Measurements from ENCODE around the gene ING3. TPM values are rescaled to one million over a fixed set of nuclear protein-coding genes. Genes with fewer than 3 reads are reported as not detected.

The ING3 gene, protein sequence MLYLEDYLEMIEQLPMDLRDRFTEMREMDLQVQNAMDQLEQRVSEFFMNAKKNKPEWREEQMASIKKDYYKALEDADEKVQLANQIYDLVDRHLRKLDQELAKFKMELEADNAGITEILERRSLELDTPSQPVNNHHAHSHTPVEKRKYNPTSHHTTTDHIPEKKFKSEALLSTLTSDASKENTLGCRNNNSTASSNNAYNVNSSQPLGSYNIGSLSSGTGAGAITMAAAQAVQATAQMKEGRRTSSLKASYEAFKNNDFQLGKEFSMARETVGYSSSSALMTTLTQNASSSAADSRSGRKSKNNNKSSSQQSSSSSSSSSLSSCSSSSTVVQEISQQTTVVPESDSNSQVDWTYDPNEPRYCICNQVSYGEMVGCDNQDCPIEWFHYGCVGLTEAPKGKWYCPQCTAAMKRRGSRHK
- polyA plus RNA-seq (2012; rRNA removed) = 8.3 and 12.5 TPM in 2 replicates
- polyA plus RNA-seq (2012; cell fraction: cytosol; rRNA removed) = 11.8 and 15.3 TPM in 2 replicates
- 7.1 and 19.0 TPM in 2 replicates for polyA plus RNA-seq (2012; cell fraction: nucleus; rRNA removed)

DNA sequence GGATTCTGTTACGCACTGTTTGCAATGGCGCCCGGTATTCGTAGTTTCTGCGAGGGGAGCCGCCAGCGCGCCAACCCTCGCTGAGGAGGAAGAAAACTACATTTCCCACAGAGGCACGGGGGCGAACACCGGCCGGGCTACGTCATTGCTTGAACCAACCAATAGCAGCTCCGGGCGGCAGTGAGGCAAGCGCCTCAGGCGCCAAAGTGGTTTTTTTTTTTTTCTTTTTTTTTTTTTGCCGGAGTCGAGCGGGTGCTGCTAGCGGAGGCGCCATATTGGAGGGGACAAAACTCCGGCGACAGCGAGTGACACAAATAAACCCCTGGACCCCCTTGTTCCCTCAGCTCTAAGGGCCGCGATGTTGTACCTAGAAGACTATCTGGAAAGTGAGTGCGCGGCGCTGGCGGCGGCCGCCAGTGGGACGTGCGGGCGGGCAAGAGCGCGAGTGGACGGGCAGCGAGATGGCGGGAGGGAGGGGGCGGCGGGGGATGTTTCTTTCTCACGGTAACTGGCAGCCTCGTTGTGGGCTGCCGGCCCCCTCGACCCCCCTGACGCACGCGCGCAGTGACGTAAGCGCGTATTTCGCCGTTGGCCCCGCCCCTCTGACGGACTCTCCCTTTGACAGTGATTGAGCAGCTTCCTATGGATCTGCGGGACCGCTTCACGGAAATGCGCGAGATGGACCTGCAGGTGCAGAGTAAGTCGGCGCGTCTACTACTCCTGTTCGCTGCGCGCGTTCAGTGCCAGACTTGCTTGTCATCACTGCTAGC lies at the start of gene ING3:
TSS of gene ING3 (plus strand) at position 239 of the 770 bp plus-strand sequence. CDS start at position 359, 120 bp downstream.
- POLR2A ChIA-PET = interaction anchor here (0.6 to 1.5 kb wide), 17 partner anchors 8 to 1730 kb away, joined by 3 to 11 read pairs (median 3); partner anchors contain the start of genes CPED1, FAM3C and TSPAN12
- Histone ChIP-seq H2AFZ (ENCODE audit: low read depth) (peak within 1 kb of the TSS; percentile 99), H3K27ac (ENCODE audit: low read depth in 2 of 2, low read length in 1 of 2) (peak within 1 kb of the TSS; percentile 96 to 100), H4K20me1 (ENCODE audit: insufficient read depth) (no peaks in the 10 kb centered on the region), H3K4me2 (peak within 1 kb of the TSS; percentile 86), H3K4me1 (ENCODE audit: control insufficient read depth in 1 of 2, insufficient read depth in 2 of 2, low read depth in 1 of 2, low read length in 1 of 2) (peaks cover 5 to 20% of the 10 kb centered on the region in 2 experiments; a peak in 2 of 4 replicates), H3K79me2 (ENCODE audit: insufficient read depth) (peaks cover 29% of the 10 kb centered on the region), H3F3A (replicated peaks; ENCODE audit: insufficient read depth) (no peaks in the 10 kb centered on the region), H3K9me3 (no peaks in the 10 kb centered on the region), H3K36me3 (replicated peaks in 1 of 2; ENCODE audit: control insufficient read depth in 1 of 2, insufficient read depth in 2 of 2, low read length in 1 of 2) (peaks cover 23 to 27% of the 10 kb centered on the region in 2 experiments), H3K27me3 (ENCODE audit: insufficient read depth) (peaks cover 3% of the 10 kb centered on the region; the same call in 1 of the 2 replicates), H3K4me3 (ENCODE audit: low read depth in 2 of 2, low read length in 1 of 2) (peak within 1 kb of the TSS; percentile 92 to 98), H3K9ac (peak within 1 kb of the TSS; percentile 95), H3K9me2 (no peaks in the 10 kb centered on the region)
- DNase-seq = peak; percentile 96
- CTCF ChIA-PET = interaction anchor here (0.8 to 2.4 kb wide), 9 partner anchors 10 to 159 kb away, joined by 3 to 9 read pairs (median 4); partner anchors contain the start of gene CPED1
- 1% methylated on average over 65 of the region's 71 CpGs for whole genome bisulfite sequencing (ENCODE audit: low lambda C conversion rate)
- TF ChIP-seq, protein P1, sequence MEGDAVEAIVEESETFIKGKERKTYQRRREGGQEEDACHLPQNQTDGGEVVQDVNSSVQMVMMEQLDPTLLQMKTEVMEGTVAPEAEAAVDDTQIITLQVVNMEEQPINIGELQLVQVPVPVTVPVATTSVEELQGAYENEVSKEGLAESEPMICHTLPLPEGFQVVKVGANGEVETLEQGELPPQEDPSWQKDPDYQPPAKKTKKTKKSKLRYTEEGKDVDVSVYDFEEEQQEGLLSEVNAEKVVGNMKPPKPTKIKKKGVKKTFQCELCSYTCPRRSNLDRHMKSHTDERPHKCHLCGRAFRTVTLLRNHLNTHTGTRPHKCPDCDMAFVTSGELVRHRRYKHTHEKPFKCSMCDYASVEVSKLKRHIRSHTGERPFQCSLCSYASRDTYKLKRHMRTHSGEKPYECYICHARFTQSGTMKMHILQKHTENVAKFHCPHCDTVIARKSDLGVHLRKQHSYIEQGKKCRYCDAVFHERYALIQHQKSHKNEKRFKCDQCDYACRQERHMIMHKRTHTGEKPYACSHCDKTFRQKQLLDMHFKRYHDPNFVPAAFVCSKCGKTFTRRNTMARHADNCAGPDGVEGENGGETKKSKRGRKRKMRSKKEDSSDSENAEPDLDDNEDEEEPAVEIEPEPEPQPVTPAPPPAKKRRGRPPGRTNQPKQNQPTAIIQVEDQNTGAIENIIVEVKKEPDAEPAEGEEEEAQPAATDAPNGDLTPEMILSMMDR (IDR thresholded peaks at IDR 0.05) = no peak
- TF ChIP-seq, protein P2, sequence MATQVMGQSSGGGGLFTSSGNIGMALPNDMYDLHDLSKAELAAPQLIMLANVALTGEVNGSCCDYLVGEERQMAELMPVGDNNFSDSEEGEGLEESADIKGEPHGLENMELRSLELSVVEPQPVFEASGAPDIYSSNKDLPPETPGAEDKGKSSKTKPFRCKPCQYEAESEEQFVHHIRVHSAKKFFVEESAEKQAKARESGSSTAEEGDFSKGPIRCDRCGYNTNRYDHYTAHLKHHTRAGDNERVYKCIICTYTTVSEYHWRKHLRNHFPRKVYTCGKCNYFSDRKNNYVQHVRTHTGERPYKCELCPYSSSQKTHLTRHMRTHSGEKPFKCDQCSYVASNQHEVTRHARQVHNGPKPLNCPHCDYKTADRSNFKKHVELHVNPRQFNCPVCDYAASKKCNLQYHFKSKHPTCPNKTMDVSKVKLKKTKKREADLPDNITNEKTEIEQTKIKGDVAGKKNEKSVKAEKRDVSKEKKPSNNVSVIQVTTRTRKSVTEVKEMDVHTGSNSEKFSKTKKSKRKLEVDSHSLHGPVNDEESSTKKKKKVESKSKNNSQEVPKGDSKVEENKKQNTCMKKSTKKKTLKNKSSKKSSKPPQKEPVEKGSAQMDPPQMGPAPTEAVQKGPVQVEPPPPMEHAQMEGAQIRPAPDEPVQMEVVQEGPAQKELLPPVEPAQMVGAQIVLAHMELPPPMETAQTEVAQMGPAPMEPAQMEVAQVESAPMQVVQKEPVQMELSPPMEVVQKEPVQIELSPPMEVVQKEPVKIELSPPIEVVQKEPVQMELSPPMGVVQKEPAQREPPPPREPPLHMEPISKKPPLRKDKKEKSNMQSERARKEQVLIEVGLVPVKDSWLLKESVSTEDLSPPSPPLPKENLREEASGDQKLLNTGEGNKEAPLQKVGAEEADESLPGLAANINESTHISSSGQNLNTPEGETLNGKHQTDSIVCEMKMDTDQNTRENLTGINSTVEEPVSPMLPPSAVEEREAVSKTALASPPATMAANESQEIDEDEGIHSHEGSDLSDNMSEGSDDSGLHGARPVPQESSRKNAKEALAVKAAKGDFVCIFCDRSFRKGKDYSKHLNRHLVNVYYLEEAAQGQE (IDR thresholded peaks at IDR 0.05; ENCODE audit: low read depth, low read length) = peak; percentile 17; the same call in 1 of the 2 replicates
- TF ChIP-seq SIN3A (IDR thresholded peaks at IDR 0.05; ENCODE audit: borderline replicate concordance, low read depth, low read length) (peak; percentile 47), YY1 (IDR thresholded peaks at IDR 0.05; ENCODE audit: low read depth) (peak; percentile 93), NRF1 (IDR thresholded peaks at IDR 0.05; ENCODE audit: low read depth, low read length) (peak; percentile 55), RFX5 (IDR thresholded peaks at IDR 0.05; ENCODE audit: low read length) (peak; percentile 82), MEF2A (IDR thresholded peaks at IDR 0.05; ENCODE audit: borderline replicate concordance, low read depth) (0 out of 2 replicates have a peak, but pooled peaks have one; percentile 13), GABPA (IDR thresholded peaks at IDR 0.05; ENCODE audit: low read depth) (no peak), ELF1 (IDR thresholded peaks at IDR 0.05) (peak; percentile 70), TEAD4 (IDR thresholded peaks at IDR 0.05; ENCODE audit: borderline replicate concordance, insufficient read depth) (no peak), TCF12 (IDR thresholded peaks at IDR 0.05) (no peak; the same call in 1 of the 2 replicates), GATA2 (CRISPR knock-in tag; IDR thresholded peaks at IDR 0.05) (no peak), CHD2 (IDR thresholded peaks at IDR 0.05; ENCODE audit: low read length, partially characterized antibody) (peak; percentile 96), FOXM1 (IDR thresholded peaks at IDR 0.05; ENCODE audit: low read depth) (peak; percentile 79), TAF1 (IDR thresholded peaks at IDR 0.05; ENCODE audit: borderline replicate concordance, low read depth, low read length) (peak; percentile 74), MXI1 (IDR thresholded peaks at IDR 0.05; ENCODE audit: low read depth, low read length) (peak; percentile 95), FOSL2 (IDR thresholded peaks at IDR 0.05; ENCODE audit: borderline replicate concordance, low read depth) (no peak), RXRA (IDR thresholded peaks at IDR 0.05; ENCODE audit: borderline replicate concordance, low read depth) (no peak)
- TF ChIP-seq, protein P3, sequence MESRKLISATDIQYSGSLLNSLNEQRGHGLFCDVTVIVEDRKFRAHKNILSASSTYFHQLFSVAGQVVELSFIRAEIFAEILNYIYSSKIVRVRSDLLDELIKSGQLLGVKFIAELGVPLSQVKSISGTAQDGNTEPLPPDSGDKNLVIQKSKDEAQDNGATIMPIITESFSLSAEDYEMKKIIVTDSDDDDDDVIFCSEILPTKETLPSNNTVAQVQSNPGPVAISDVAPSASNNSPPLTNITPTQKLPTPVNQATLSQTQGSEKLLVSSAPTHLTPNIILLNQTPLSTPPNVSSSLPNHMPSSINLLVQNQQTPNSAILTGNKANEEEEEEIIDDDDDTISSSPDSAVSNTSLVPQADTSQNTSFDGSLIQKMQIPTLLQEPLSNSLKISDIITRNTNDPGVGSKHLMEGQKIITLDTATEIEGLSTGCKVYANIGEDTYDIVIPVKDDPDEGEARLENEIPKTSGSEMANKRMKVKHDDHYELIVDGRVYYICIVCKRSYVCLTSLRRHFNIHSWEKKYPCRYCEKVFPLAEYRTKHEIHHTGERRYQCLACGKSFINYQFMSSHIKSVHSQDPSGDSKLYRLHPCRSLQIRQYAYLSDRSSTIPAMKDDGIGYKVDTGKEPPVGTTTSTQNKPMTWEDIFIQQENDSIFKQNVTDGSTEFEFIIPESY (IDR thresholded peaks at IDR 0.05; ENCODE audit: borderline replicate concordance, low read depth) = peak; percentile 94
- TF ChIP-seq, protein P4, sequence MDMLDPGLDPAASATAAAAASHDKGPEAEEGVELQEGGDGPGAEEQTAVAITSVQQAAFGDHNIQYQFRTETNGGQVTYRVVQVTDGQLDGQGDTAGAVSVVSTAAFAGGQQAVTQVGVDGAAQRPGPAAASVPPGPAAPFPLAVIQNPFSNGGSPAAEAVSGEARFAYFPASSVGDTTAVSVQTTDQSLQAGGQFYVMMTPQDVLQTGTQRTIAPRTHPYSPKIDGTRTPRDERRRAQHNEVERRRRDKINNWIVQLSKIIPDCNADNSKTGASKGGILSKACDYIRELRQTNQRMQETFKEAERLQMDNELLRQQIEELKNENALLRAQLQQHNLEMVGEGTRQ (IDR thresholded peaks at IDR 0.05; ENCODE audit: borderline replicate concordance, low read depth, low read length) = no peak
- TF ChIP-seq, protein P5, sequence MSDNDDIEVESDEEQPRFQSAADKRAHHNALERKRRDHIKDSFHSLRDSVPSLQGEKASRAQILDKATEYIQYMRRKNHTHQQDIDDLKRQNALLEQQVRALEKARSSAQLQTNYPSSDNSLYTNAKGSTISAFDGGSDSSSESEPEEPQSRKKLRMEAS (IDR thresholded peaks at IDR 0.05; ENCODE audit: low read depth) = peak; percentile 46

Data from SK-N-SH (cell line).